Activated naive CD4-positive, alpha-beta T cell treated with Interleukin-2 at 50 U/mL for 16 hours (primary cell): ENCODE data around the gene FN3KRP.
"Not testable (repeated sequence)": the region's sequence is repeated elsewhere in the genome, so short reads cannot be mapped to it uniquely, and the experiment has no call there.

Experiments
- DNase-seq: peaks from one replicate; pipeline ENCODE4 v3.0.0-alpha.2; 2020

The FN3KRP gene

DNA sequence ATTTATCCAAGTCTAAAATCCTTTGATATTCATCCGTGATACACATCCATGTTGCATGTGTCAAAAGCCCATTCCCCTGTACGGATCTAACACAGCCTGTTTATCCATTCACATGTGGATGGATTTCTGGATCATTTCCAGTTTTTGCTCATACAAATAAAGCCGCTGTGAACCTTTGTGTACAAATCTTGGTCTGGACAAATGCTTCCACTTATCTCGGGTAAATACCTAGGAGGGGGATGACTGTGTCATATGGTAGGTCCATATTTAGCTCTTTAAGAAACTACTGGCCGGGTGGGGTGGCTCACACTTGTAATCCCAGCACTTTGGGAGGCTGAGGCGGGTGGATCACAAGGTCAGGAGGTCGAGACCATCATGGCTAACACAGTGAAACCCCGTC lies 29.0 kb downstream of the FN3KRP start:
- DNase-seq: no peak

DNA sequence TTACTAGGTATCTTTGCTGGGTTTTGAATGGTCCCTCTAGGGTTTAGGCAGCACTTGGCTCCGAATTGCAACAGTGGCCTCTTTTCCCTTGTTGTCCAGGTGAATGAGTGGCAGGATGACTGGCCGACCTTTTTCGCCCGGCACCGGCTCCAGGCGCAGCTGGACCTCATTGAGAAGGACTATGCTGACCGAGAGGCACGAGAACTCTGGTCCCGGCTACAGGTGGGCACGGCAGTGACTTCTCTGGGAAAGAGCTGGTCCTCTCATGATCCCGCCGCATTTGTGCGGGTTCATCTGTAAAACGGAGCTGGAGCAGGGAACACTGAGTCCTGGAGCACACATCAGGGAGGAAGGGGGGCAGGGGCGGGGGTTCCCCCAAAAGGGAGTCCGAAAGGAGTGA lies 32.2 kb downstream of the FN3KRP start:
- DNase-seq: no peak

DNA sequence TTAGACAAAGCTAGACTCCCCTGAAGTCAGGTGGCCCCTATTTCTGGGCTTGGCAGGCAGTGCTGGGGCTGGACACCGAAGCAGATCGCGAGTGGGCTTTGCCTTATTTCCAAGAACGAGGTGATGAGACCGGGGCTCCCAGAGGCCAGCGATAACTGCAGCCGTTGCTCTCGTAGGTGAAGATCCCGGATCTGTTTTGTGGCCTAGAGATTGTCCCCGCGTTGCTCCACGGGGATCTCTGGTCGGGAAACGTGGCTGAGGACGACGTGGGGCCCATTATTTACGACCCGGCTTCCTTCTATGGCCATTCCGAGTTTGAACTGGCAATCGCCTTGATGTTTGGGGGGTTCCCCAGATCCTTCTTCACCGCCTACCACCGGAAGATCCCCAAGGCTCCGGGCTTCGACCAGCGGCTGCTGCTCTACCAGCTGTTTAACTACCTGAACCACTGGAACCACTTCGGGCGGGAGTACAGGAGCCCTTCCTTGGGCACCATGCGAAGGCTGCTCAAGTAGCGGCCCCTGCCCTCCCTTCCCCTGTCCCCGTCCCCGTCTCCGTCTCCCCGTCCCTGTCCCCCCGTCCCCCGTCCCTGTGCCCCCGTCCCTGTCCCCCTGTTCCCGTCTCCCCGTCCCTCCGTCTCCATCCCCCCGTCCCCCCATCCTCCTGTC lies 33.9 kb downstream of the FN3KRP start:
- no peak for DNase-seq

DNA sequence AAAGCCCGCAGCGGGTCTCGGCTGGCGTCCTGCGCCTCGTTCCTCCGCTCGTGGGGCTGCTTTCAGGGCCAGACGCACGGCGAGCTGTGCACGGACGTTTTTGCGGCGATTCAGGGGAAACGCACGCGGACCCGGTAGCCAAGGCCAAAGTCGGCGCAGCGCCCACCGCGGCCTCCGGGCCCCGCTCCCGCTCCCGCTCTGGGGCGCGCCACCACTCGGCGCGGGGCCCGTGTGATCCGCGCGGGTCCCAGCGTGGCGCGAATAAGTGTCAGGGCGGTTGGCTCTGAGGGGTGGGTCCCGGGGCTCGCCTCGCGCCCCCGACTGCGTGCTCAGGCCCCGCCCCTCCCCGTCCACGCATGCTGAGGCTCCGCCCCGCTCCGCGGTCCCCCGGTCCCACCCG lies 34.7 kb downstream of the FN3KRP start:
- no peak for DNase-seq

DNA sequence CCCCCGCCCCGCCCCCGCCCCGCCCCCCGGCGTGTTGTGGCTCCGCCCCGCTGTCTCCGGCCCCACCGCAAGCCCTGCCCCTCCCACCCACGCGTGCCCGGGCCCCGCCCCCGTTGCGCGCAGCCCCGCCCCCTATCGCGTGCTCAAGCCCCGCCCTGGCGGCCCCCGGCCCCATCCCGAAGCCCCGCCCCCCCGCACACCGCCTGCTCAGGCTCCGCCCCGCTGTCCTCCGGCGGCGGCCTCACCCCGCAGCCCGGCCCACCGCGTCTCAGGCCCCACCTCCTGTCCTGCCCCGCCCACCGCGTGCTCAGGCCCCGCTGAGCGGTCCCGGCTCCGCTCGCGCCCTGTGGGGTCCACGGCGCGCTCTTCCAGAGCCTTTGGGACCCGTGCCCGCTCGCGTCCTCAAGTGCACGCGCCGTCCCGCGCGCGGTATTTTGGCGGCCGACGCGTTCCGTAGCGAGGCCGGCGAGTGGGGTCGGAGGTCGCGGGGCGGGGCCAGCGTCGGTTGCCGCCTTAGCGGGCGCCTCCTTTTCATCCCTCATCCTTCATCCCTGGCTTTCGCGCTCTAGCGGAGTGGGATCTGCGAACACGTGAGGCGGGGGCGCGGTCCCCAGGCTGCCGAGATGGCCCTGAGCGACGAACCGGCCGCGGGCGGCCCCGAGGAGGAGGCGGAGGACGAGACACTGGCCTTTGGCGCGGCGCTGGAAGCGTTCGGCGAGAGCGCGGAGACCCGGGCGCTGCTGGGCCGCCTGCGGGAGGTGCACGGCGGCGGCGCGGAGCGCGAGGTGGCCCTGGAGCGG lies 35.3 kb downstream of the FN3KRP start, which contains the start of gene TBCD:
TBCD (plus strand) TSS at position 495 of the 800 bp plus-strand sequence; CDS start at position 624, 129 bp downstream.
- peak; percentile 86 for DNase-seq

DNA sequence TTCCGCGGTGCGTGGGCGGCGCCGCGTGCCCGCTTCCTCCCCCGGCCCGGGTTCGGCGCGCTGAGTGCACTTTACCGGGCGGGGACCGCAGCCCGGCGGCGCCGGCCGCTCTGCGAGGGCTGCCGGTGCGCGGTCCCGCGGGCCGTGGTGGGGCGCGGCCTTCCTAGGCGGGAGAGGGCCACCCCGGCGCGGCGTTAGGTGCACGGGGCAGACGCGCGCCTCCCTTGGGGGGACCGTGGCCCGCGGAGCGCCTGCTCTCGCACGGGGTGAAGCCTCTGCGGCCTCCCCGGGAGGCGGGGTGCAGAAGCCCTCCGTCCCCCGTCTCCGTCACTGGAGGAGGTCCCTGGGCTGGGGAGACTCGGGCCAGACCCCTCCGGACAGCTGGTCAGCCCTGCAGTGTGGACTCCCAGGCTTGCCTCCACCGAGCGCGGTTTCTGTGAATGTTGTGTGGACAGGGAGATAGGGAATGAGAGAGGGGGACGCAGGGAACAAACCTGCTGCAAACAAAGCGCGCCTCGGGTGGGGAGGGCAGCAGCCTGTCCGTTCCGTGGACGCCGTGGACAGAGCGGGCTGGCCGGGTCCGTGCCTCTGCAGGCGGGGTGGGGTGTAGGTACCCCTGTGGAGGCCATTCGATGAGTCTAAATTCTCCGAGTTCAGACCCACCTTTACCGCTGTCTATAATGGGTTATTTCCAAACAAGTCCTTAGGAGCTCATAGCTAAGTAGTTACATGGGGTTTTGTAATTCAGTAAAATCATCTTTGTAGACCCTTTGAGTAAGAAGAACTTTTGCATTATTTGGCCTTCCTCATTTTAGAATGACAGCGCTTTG lies 36.1 kb downstream of the FN3KRP start:
- no peak for DNase-seq

DNA sequence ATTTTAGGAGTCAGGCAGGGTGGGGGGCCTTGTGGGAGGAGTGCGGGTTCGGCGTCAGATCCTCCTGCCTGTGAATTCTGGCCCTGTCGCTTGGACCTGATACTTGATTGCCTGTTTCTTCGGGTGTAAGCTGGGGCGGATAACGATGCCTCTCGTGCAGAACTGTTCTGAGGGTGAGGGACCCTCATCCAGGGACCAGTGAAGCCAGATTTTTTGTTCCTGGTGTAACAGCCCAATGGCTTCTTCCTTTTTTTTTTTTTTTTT lies 36.6 kb downstream of the FN3KRP start:
- DNase-seq: no peak

DNA sequence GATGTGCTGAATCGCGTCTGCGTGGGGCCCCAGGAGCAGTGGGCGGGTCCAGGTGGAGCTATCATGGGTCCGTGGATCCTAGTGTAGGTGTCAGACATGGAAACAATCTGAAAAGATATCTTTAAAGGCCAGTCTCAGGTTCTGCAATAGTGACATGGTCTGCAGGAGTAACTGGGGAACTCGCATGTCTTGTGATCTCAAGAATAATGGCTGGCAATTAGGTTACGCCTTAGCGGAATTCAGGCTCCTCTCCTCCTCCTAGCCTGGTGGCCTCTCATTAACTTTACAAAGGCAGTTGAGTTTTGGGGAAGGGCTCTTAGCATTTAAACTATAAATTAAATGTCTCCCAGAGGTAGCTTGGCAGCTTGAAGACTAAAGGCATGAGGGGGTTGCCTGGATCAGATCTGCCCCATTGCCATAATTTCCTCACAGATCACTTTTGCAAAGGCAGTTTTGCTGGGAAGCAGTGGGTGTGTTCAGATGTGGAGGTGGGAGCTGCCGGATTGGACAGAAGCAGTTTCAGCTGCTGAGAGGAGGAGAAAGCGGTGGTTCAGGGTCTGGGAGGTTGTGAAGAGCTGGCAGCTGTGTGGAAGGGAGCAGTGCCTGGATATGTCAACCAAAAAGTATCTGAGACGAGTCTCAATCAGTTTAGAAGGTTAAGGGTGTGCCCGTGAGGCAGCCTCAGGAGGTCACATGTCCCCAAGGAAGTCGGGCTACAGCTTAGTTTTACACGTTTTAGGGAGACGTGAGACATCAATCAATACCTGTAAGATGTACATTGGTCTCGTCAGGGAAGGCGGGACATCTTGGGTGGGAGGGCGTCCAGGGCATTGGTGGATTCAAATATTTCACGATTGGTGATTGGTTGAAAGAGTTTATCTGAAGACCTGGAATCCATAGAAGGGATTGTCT lies 38.0 kb downstream of the FN3KRP start:
- DNase-seq: no peak

DNA sequence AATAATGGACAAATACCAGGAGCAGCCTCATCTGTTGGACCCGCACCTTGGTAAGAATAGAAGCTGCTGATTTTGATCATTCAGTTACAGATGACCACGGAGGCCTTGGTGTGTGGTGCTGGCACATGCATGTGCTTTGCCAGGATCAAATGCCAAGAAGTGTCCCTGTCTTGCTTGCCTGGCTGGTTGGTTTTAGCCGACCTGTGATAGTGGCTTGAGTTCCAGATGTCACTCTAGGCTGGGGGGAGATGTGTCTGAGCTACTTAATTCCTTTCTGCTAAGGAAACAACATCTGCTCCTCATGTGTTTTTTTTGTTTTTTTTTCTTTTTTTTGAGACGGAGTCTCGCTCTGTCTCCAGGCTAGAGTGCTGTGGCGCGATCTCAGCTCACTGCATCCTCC lies 39.7 kb downstream of the FN3KRP start:
- no peak for DNase-seq

DNA sequence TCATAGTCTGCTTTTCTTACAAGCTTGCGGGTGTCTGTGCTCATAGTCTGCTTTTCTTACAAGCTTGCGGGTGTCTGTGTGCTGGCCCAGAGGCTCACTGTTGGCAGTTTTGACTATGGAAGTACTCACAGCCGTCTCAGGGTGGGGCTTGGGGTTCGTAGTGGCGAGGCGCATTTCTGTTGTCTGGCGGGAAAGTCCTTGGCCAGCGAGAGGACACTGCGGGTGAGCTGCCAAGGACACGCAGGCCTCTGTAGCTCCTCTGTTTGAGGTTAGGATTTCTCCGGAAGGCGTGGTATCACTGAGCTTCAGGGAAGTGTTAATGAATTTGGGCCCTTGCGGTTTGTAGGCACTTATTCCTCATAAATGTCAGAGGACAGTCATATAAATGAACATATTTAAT lies 48.9 kb downstream of the FN3KRP start:
- no peak for DNase-seq

DNA sequence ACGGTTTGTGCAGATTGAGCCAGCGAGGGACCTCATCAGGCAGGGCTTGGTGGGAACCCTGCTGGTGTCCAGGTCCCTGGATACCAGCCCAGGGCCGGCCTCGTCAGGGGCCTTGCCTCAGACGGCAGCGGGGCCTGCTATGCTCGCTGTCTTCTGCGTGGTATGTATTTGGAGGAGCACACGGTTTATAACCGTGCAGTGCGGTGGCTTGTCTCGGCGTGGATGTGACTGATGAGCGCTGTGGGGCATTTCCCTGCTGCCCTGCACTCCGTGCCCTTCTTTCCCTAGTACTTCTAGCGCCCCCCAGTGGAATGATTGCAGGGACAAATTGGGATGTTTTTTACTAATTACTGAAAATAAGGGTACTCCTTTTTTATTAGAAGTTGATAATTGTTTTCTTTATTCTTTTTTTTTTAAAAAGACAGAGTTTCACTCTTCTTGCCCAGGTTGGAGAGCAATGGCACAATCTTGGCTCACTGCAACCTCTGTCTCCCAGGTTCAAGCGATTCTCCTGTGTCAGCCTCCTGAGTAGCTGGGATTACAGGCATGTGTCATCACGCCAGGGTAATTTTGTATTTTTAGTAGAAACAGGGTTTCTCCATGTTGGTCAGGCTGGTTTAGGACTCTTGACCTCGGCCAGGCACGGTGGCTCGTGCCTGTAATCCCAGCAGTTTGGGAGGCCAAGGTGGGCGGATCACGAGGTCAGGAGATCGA lies 50.7 kb downstream of the FN3KRP start:
- DNase-seq: peak; percentile 27

DNA sequence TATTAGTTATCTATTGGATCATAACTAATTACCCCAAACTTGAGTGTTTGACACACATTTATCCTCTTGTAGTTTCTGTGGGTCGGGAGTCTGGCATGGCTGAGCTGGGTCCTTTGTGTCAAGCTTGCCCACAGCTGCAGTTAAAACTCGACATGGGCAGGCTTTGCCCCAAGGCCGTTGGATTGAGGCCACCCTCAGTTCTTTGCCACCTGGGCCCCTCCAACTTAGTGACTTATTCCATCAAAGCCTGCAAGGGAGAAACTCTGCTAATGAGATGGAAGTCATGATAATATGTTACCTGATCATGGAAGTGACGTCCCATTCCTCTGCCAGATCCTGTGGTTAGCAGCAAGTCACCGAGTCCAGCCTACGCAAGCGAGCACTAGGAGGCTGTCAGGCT lies 52.5 kb downstream of the FN3KRP start:
- DNase-seq: no peak

DNA sequence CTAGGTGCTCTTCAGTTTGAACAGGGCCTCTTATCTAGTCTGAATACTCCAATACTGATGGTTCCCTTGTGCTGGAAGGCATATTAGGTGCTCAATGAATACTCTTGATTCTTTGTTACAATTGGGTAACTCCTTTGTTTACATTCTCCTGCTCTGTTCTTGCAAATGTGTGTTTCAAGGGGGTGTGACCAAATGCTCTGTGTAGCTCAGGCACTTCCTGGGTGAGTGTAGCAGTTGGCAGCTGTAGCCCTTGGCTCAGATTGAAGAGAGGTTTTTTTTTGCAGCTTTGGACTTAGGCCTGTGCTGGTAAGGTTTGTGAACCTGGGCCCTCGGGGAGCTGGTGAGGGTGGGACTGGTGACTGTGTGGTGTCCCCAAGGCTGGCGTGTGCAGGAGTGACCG lies 55.5 kb downstream of the FN3KRP start:
- DNase-seq: no peak

DNA sequence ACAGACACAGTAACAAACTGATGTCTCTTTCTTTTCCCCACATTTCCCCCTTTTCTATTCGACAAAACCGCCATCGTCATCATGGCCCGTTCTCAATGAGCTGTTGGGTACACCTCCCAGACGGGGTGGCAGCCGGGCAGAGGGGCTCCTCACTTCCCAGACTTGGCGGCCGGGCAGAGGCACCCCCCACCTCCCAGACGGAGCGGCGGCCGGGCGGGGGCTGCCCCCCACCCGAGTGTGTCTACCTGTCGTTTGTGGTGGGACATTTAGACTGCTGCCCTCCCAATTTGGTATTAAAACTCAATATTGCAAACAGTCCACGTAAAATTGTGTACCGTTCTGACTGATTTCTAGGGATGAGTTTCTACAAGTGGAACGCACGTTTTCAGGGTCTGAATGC lies 58.0 kb downstream of the FN3KRP start:
- DNase-seq: not testable (repeated sequence)

DNA sequence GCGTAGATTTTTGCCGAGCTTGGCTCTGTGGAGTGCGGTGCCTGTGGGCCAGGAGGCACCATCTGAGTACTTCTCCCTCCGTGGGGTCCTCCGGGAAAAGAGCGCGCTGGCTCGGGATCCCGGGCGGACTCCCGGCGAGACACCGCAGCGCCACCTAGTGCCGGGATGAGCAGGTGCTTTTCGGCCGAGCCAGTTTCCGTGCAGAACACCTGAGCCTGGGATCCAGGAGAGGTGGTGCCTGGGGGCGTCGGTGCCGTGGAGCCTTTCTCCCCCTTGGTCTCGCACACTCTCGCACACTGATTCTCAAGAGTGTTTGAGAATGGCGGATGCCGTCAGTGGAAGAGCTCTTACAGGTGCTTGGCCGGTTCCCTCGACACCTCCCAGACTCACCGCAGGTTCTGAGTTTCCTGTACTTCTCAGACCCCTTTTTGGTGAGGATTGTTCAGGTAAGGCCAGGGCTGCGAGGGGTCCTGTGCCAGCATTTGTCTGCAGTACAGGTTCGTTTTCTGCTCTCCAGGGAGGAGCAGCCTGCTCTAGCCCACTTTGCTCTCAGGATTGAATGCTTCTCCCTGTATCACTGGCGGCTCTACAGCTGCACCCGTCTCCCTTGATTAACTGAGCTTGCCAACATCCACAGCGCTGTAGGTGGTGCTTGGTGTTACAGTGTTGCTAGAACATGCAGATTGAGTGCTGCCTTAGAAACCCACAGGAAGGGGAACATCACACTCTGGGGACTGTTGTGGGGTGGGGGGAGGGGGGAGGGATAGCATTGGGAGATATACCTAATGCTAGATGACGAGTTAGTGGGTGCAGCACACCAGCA lies 58.7 kb downstream of the FN3KRP start:
- DNase-seq: peak; percentile 43

DNA sequence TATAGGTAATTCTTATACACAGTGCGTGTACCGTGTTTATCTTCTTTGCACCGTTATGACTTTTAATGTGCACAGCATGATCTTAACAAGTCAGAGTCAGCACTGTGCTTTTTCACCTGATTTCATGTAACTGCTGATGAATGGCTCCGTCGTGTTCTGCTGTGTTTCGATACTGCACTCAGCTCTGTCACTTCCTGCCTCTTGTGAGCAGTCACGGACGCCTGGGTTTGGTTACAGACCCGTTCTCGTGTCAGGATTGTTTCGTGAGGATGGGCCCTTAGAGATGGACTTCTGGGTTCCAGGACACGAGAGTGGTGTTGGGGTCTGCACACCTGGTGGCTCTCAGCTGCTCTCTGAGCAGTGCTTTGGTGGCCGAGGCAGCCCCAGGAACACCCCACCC lies 59.9 kb downstream of the FN3KRP start:
- no peak for DNase-seq
